A673 (cell line): ENCODE data around the gene DOCK4.

Source experiments
- CTCF ChIP-seq: fragments of 300-800, 200-600 bp; sonication (generic); conservative IDR thresholded peaks from 2 replicates; pipeline ENCODE4 v1.5.1; 2017; ENCODE audit warnings: low read depth, mild to moderate bottlenecking, antibody characterized with exemption, low read length, moderate library complexity, mixed read lengths
- EZH2 ChIP-seq: fragments of 200-600 bp; sonication (generic); IDR thresholded peaks from 2 replicates; pipeline ENCODE4 v1.6.1; 2017; ENCODE audit warnings: borderline replicate concordance, low read depth, mild to moderate bottlenecking, mixed read lengths, antibody characterized with exemption, low read length; ENCODE audit not compliant: poor library complexity, severe bottlenecking

GRCh38 chr7:111914291-111914690, 291.9 kb downstream of the DOCK4 start:
- TF ChIP-seq CTCF (no peak), EZH2 (no peak)
